ENCODE measurements around the gene FRMD4A.

The FRMD4A gene

DNA sequence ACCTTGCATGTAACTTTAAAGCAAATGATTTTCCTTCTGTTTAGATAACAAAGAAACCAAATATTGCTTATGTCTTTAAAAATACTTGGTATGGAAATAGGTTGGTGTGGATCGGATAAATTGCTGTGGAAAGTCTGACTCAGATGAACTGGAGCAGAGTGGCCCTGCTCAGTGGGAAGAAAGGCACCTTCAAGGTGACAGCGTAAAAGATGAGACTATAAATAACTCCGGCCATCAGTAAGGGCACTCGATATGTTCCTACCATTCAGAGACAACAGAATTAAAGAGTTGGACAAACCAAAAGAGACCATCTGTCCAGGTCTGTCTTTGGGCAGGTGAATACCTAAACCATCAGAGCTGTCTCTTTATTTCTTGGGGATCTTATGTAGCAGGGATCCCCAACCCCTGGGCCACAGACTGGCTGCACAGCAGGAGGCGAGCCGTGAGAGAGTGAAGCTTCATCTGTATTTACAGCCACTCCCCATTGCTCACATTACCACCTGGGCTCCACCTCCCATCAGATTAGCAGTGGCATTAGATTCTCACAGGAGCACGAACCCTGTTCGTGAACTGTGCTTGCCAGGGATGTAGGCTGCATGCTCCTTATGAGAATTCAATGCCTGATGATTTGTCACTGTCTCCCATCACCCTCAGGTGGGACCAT, 386.9 kb downstream of the FRMD4A start:
- DNase-seq (ENCODE audit: extremely low spot score), result no peak
- CTCF ChIA-PET, result no interaction called here
- TF ChIP-seq, protein P1, sequence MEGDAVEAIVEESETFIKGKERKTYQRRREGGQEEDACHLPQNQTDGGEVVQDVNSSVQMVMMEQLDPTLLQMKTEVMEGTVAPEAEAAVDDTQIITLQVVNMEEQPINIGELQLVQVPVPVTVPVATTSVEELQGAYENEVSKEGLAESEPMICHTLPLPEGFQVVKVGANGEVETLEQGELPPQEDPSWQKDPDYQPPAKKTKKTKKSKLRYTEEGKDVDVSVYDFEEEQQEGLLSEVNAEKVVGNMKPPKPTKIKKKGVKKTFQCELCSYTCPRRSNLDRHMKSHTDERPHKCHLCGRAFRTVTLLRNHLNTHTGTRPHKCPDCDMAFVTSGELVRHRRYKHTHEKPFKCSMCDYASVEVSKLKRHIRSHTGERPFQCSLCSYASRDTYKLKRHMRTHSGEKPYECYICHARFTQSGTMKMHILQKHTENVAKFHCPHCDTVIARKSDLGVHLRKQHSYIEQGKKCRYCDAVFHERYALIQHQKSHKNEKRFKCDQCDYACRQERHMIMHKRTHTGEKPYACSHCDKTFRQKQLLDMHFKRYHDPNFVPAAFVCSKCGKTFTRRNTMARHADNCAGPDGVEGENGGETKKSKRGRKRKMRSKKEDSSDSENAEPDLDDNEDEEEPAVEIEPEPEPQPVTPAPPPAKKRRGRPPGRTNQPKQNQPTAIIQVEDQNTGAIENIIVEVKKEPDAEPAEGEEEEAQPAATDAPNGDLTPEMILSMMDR (IDR thresholded peaks at IDR 0.05; ENCODE audit: control extremely low read depth, extremely low read depth, low read depth, missing control alignments), result no peak
- POLR2A ChIA-PET, result no interaction called here

DNA sequence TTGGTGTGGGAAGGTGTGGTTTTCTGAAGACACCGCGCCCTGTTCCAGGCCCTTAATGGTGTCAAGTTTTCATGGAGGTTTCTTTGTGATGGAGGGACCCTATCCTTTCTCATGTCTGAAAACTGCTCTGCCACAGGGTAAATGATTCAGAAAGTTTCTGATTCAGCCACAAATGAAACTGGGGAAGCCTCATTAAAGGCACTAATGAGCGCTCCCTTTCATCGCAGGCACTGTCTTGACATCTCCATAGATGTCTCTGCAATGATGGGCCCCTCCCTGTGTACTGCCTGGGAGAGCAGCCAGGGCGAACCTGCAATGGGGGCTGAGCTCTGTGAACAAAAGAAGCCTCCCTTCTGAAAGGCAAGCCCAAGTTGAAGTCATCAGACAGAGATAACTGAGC, 388.7 kb downstream of the FRMD4A start:
- ChIA-PET POLR2A (no interaction called here), CTCF (no interaction called here)
- TF ChIP-seq, protein P1 (IDR thresholded peaks at IDR 0.05; ENCODE audit: control extremely low read depth, extremely low read depth, low read depth, missing control alignments), result no peak
- no peak for DNase-seq (ENCODE audit: extremely low spot score)

DNA sequence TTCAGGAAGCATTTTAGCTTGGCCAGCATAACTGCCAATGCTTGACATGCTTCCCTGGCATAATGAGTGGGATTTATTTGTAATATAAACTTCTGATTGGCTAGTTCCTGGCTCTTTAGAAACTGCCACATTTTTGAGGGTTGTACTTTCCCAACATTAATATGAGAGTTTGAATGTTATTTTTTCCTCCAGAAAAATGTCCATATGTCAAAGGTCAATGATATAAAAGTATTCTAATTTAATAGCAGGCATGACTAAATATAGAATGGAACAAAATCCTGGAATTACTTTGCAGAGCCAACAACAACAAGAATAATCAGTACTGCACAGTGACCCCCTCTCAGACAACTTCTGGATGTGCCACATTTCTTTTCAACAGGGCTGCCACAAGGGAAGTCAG, 391.3 kb downstream of the FRMD4A start:
- no peak for DNase-seq (ENCODE audit: extremely low spot score)
- POLR2A ChIA-PET, result no interaction called here
- TF ChIP-seq, protein P1 (IDR thresholded peaks at IDR 0.05; ENCODE audit: control extremely low read depth, extremely low read depth, low read depth, missing control alignments), result no peak
- CTCF ChIA-PET, result interaction anchor here (0.8 kb wide), 1 partner anchor 94 kb away, joined by 3 read pairs; no protein-coding TSS in a partner anchor

DNA sequence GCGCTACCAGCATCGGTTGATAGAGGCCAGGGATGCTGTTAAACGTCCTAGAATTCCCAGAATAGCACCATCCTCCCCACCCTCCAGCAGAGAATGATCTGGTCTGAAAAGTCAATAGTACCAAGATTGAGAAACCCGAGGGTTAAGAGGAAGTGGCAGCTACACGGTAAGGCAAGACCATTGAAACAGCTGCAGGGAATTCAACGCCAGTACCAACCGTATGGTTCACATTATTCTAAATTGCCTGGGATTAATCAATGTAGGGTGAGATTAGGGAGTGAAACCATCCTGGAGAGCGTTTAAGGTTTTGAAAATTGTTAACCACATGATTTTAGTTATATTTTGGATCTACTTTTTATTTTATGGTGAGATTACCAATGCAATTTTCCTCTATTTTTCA, 391.8 kb downstream of the FRMD4A start:
- DNase-seq (ENCODE audit: extremely low spot score), result no peak
- ChIA-PET CTCF (interaction anchor here (0.8 kb wide), 1 partner anchor 95 kb away, joined by 3 read pairs; no protein-coding TSS in a partner anchor), POLR2A (no interaction called here)
- TF ChIP-seq, protein P1 (IDR thresholded peaks at IDR 0.05; ENCODE audit: control extremely low read depth, extremely low read depth, low read depth, missing control alignments), result no peak

DNA sequence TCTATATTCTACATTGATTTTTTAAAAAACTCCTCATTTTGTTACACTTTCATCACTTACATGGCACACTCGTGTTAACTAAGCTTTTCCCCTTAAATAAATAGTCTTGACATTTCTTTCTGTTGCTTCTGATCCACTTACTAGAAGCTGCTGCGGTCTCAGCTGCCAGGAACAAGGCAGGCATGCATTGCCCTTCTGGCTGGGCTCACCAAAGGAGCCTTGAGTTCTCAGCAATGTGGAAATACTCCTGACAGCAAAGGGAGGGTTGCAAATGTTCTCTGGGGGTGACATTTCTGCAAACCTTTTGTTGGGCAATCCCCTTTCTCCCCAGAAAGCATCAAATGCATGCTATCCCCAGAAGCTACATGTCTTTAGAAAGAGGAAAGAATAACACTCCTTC, 393.9 kb downstream of the FRMD4A start:
- DNase-seq (ENCODE audit: extremely low spot score), result no peak
- POLR2A ChIA-PET, result no interaction called here
- TF ChIP-seq, protein P1 (IDR thresholded peaks at IDR 0.05; ENCODE audit: control extremely low read depth, extremely low read depth, low read depth, missing control alignments), result no peak
- CTCF ChIA-PET, result no interaction called here

DNA sequence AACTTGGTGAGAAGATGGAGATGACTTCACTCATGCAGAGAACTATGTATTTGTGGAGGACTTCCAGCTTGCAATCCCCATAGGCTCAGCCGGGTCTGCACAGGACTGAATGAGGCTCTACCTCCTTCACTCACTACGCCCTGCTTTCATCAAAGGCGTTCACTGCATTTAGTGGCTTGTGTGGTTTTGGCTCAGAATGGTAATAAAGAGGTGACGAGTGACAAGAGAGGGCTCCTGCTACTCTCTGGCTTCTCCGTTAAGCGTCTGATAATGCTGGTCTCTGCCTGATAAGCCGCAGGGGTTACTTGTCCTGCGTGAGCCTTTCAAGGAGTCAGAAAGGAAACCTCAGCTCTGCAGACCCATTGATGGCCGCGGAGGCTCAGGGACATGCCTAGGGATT, 400.6 kb downstream of the FRMD4A start:
- TF ChIP-seq, protein P1 (IDR thresholded peaks at IDR 0.05; ENCODE audit: control extremely low read depth, extremely low read depth, low read depth, missing control alignments), result no peak
- POLR2A ChIA-PET, result no interaction called here
- no peak for DNase-seq (ENCODE audit: extremely low spot score)
- CTCF ChIA-PET, result interaction anchor here (1.4 kb wide), 2 partner anchors 16 to 19 kb away, joined by 3 read pairs; no protein-coding TSS in a partner anchor
